Measurements from ENCODE around the gene COQ7. TPM values are rescaled to one million over a fixed set of nuclear protein-coding genes. Genes with fewer than 3 reads are reported as not detected.
A peak's percentile ranks its signal among the peaks of the same experiment; 100 is the strongest.

COQ7 gene
- total RNA-seq, 1 experiment from 2014 or later: 25.0 TPM

DNA sequence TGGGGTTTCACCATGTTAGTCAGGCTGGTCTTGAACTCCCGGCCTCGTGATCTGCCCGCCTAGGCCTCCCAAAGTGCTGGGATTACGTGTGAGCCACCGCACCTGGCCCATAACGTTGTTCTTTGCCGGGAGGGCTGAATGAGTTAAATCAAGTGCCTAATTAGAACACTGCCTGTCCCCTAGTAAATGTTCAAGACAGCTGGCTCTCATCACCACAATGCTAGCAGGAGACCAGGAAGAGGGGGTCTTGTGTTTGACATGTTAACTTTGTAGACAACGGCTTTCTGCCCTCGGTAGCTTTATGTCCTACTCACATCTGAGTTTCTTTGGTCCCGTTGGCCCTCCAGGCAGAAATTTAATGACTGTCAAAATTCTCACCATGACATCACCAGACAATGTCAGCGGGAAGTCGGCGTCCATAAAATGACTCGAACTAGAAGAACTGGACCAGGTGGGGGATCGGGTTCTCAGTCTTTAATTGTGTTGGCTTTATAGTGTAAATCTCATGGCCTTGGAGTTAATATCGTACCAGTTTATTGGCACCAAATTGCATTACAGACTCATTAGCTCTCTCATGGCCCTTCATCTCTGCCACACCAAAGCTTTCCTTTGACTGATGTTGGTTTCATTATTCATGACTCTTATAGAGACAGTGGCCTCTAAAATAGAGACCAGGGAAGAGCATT is 34.9 kb downstream of the COQ7 start:
- POLR2A ChIA-PET (ENCODE audit: unreplicated experiment): no interaction called here
- ATAC-seq (no peak), DNase-seq (peak; percentile 53)
- Histone ChIP-seq H3K4me1 (ENCODE audit: insufficient read depth, low read length) (peaks cover 12% of the 10 kb centered on the region), H3K27me3 (ENCODE audit: low read length) (no peaks in the 10 kb centered on the region), H3K27ac (ENCODE audit: low read length) (peak overlapping the region; percentile 26; the same call in 1 of the 2 replicates), H3K9me2 (replicated peaks; ENCODE audit: low read length) (no peaks in the 10 kb centered on the region), H4K20me1 (ENCODE audit: low read length) (no peaks in the 10 kb centered on the region), H3K9me3 (ENCODE audit: low read length) (no peaks in the 10 kb centered on the region), H3K4me3 (ENCODE audit: low read length) (no peak overlapping the region), H2AFZ (ENCODE audit: low read length) (no peak overlapping the region), H3K9ac (ENCODE audit: low read length) (no peak overlapping the region), H3K4me2 (ENCODE audit: low read length) (peak overlapping the region; percentile 42), H3K79me2 (ENCODE audit: low read length) (no peaks in the 10 kb centered on the region), H3F3A (ENCODE audit: low read length, unreplicated experiment) (no peaks in the 10 kb centered on the region), H3K36me3 (ENCODE audit: low read depth, low read length) (no peaks in the 10 kb centered on the region)
- no TSS peak for BruUV-seq (replicated peaks)
- CTCF ChIA-PET: no interaction called here
- intact Hi-C loops (cut with micrococcal nuclease): no loop called here
- TF ChIP-seq CTCF (conservative IDR thresholded peaks at IDR 0.05; ENCODE audit: low read depth, low read length): no peak
- no peak for TF ChIP-seq EZH2 (IDR thresholded peaks at IDR 0.05; ENCODE audit: low read length, unreplicated experiment)
- TF ChIP-seq EZH2phosphoT487 (IDR thresholded peaks at IDR 0.05; ENCODE audit: borderline replicate concordance, low read length): no peak

- peaks cover 24% of the 10 kb centered on the region for H3K4me1 ChIP-seq (ENCODE audit: insufficient read depth, low read length)
- no peak overlapping the region for H3K9ac ChIP-seq (ENCODE audit: low read length)
- H3K9me3 ChIP-seq (ENCODE audit: low read length): no peaks in the 10 kb centered on the region
- intact Hi-C loops (cut with micrococcal nuclease): no loop called here
- BruUV-seq (replicated peaks): no TSS peak
- ATAC-seq: no peak
- H2AFZ ChIP-seq (ENCODE audit: low read length): no peak overlapping the region
- H3K79me2 ChIP-seq (ENCODE audit: low read length): no peaks in the 10 kb centered on the region
- ChIA-PET POLR2A (ENCODE audit: unreplicated experiment) (interaction anchor here (0.6 kb wide), 1 partner anchor 9 kb away, joined by 3 read pairs; no protein-coding TSS in a partner anchor), CTCF (no interaction called here)
- H3K9me2 ChIP-seq (replicated peaks; ENCODE audit: low read length): no peaks in the 10 kb centered on the region
- no peak overlapping the region for H3K4me3 ChIP-seq (ENCODE audit: low read length)
- no peak for DNase-seq
- no peaks in the 10 kb centered on the region for H3K36me3 ChIP-seq (ENCODE audit: low read depth, low read length)
- no peaks in the 10 kb centered on the region for H3F3A ChIP-seq (ENCODE audit: low read length, unreplicated experiment)
- H3K4me2 ChIP-seq (ENCODE audit: low read length): no peak overlapping the region
- no peak overlapping the region for H3K27ac ChIP-seq (ENCODE audit: low read length)
- no peak for TF ChIP-seq EZH2 (IDR thresholded peaks at IDR 0.05; ENCODE audit: low read length, unreplicated experiment)
- no peak for TF ChIP-seq CTCF (conservative IDR thresholded peaks at IDR 0.05; ENCODE audit: low read depth, low read length)
- no peak for TF ChIP-seq EZH2phosphoT487 (IDR thresholded peaks at IDR 0.05; ENCODE audit: borderline replicate concordance, low read length)
- H4K20me1 ChIP-seq (ENCODE audit: low read length): no peaks in the 10 kb centered on the region
- H3K27me3 ChIP-seq (ENCODE audit: low read length): no peaks in the 10 kb centered on the region
Observed at GRCh38 chr16:19104607-19105006, 37.2 kb downstream of the COQ7 start.

GRCh38 chr16:19105131-19105530 is 37.7 kb downstream of the COQ7 start:
- Histone ChIP-seq H3K9me3 (ENCODE audit: low read length) (no peaks in the 10 kb centered on the region), H3K9me2 (replicated peaks; ENCODE audit: low read length) (no peaks in the 10 kb centered on the region), H4K20me1 (ENCODE audit: low read length) (no peaks in the 10 kb centered on the region), H3K27ac (ENCODE audit: low read length) (no peak overlapping the region), H3K27me3 (ENCODE audit: low read length) (no peaks in the 10 kb centered on the region), H3F3A (ENCODE audit: low read length, unreplicated experiment) (no peaks in the 10 kb centered on the region), H2AFZ (ENCODE audit: low read length) (no peak overlapping the region), H3K4me2 (ENCODE audit: low read length) (no peak overlapping the region), H3K79me2 (ENCODE audit: low read length) (no peaks in the 10 kb centered on the region), H3K4me3 (ENCODE audit: low read length) (no peak overlapping the region), H3K36me3 (ENCODE audit: low read depth, low read length) (no peaks in the 10 kb centered on the region), H3K9ac (ENCODE audit: low read length) (no peak overlapping the region), H3K4me1 (ENCODE audit: insufficient read depth, low read length) (peaks cover 24% of the 10 kb centered on the region)
- DNase-seq (no peak), ATAC-seq (no peak)
- ChIA-PET POLR2A (ENCODE audit: unreplicated experiment) (no interaction called here), CTCF (no interaction called here)
- TF ChIP-seq EZH2 (IDR thresholded peaks at IDR 0.05; ENCODE audit: low read length, unreplicated experiment) (no peak), EZH2phosphoT487 (IDR thresholded peaks at IDR 0.05; ENCODE audit: borderline replicate concordance, low read length) (no peak), CTCF (conservative IDR thresholded peaks at IDR 0.05; ENCODE audit: low read depth, low read length) (no peak)
- no TSS peak for BruUV-seq (replicated peaks)
- intact Hi-C loops (cut with micrococcal nuclease): no loop called here
